GM03348 (cell line): ENCODE results near the gene FNIP2.

ENCODE experiments used
- DNase-seq: peaks from one replicate; pipeline ENCODE4 v3.0.0; 2012; ENCODE audit warnings: low spot score

Gene FNIP2

DNA sequence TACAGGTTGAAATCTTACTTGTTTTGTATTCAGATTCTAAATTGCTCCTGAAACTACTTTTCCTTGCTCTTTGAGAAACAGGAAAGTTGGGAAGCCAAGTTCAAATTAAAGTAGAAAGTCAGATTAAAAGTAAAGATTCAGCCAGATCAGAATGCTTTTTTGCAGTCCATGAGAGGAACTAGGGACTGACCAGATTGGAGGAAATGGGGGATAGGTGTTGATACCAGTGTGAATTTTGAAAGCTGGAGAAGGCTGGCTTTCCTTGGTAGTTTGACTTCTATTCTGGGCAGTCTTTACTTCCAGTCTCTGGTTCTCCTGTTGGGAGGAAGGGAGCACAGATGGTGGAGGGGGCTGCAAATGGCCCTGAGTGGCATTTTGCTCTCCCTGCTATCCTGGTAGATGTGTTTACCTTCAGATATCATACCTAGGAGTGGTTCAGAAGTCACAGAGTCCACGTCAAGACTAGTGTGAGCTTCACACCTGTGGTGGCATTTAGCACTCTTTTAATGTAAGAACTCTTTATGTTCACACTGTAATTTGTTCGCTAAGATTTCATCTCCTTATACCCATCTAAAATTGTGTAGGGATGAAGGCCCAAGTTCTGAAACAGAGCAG is 68.8 kb downstream of the FNIP2 start:
- DNase-seq = no peak

DNA sequence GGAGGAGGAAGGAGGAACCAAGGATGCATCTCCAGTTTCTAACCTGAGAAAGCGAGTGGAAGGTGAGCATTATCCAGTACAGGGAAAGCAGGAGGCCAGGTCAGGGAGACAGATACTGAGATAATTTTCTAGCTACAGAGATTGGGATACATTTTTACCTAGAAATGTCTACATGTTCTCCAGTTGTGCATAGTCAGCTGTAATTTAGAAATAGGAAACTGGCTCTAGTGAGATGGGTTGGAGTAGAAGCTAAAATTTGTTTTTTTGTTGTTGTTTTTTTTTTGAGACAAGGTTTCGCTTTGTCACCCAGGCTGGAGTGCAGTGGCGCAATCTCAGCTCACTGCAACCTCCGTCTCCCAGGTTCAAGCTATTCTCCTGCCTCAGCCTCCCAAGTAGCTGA is 71.3 kb downstream of the FNIP2 start:
- DNase-seq = no peak

GRCh38 chr4:158841540-158841939 is 72.7 kb downstream of the FNIP2 start:
- DNase-seq = no peak

- no peak for DNase-seq
Measured at GRCh38 chr4:158845311-158846041, 76.7 kb downstream of the FNIP2 start.

DNA sequence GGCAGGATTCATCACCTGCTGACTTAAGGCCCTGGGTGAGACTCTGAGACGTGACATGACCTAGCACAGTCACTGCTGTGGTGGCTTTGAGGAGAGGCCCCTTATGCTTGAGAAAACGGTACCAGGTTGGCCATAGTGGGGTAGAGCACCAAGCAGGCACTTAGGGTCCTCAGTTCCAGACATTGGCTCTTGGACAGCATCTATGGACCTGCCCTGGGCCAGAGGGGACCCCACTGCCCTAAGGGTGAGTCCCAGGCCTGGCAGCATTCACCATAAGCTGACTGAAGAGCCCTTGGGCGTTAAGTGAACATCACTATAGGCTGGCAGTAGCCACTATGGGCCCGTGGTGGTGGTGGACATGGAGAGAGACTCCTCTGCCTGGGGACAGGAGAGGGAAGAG is 78.7 kb downstream of the FNIP2 start:
- no peak for DNase-seq

DNA sequence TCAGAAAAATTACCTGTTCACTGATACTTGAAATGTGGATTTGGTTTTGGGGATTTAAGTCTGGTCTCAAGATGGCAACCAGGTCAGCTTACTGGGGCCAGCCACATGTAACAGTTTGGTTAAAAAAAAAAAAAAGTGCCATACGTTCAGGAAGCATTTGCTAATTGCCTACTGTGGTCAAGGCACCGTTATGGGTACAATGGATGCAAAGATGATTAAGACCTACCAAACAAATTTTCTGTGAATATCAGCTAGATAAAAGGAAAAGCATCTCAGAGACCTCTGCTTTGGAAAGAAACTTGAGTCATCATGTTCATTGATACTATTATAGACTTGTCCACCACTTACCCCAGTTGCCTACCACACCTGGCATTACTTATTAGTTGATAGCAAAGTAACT is 80.9 kb downstream of the FNIP2 start:
- DNase-seq = no peak

DNA sequence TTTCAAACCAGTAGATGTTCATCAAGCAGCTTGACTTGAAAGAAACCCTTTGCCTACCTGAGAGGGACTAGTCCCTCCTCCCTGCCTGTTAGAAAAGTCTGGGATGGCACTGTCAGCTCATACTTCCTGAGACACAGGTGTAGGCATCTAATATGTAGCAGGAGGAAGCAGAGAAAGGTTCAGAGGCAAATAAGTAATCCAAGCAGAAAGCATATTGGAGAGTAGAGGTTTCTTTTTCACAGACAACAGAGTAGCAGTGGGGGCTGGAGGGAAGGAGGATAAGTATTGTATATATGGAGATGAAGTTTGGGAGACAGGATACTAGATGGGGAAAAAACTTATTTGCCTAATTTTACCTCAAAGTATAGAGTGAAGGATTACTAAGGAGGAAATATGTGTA is 81.5 kb downstream of the FNIP2 start:
- no peak for DNase-seq

GRCh38 chr4:158850800-158851644 is 82.2 kb downstream of the FNIP2 start:
- DNase-seq = peak; percentile 45

GRCh38 chr4:158854236-158854635 is 85.4 kb downstream of the FNIP2 start:
- no peak for DNase-seq

DNA sequence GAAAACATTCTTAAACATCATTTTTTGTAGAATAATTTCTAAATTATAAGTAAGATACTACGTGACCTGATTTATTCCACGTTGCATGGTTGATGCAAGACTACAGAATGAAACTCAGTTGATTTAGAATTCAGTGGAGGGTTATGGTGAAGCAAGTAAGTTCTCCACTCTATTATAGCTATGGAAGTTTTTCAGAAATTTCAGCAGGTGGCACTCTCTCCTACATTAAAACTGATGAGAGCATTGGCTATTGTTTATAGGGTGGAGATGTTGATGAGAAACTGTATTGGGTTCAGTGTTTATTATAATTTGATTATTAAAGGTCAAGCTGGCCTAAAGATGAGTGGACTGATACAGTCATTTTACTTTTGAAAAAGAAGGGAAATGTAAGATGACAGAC is 88.0 kb downstream of the FNIP2 start:
- peak; percentile 47 for DNase-seq

- no peak for DNase-seq
Measured at GRCh38 chr4:158857951-158858350, 89.1 kb downstream of the FNIP2 start.

DNA sequence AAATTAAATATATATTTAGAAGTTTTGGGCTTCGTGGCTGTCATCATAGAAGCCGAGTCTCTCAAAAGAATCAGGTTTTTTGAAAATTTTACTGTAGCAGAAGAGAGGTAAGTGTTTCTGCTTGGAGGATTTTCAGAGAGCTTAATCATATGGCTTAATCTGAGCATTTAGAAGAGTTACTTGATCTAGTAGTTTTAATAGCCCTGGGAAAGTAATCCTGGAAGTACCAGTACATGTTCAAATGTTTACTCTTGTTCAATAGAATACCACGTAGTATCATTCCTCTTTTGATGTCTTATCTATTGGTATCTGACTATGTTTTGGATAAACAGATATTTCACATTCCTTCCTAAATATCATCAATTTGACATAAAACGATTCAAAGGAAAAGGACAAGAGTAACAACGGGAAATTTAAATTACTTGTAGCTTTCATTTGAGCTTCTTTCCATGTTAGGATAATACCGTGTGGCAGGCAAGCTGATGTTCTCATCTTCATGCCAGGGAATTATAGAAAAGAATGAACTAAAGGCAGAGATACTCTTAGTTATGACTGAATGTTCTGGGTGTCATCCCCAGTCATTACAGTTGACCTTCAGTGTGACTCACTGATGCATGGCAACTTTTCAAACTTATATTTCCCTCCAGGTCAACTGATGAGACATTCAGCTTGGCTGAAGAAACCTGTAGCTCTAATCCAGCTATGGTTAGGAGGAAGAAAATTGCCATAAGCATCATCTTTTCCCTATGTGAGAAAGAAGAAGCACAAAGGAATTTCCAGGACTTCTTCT is 89.8 kb downstream of the FNIP2 start:
- DNase-seq = peak; percentile 43

DNA sequence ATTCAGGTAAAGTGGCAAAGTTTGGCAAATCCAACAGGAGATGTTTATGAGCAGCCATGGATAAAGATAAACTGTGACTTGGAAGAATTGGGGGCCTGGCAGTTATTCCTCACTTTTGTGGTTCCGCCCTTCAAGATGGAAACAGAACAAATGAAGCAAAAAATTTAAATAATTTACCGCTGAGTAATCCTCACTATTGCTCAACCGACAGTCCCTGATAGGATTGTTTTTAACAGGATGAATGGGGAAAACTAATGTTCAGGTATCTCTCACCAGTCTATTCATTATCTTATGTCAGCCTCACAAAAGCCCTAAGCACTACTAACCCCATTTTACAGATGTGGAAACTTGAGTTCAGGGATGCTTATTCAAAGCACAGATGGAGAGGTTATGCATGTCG is 90.8 kb downstream of the FNIP2 start:
- no peak for DNase-seq

GRCh38 chr4:158860856-158861255 is 92.0 kb downstream of the FNIP2 start:
- no peak for DNase-seq

DNA sequence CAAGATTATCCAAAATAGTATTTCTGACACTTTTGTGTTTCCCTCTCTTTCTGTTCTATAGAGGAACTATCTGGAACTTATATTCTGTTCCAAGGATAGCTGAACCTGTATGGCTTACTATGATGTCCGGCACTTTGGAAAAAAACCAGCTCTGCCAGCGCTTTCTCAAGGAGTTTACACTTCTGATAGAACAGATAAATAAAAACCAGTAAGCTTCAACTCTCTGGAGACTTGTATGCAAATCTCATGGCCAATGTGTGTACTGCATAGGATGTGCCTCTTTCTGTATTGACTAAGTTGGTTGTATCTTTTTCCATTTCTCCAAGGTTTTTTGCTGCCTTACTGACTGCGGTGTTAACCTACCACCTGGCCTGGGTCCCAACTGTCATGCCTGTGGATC is 92.5 kb downstream of the FNIP2 start:
- no peak for DNase-seq

DNA sequence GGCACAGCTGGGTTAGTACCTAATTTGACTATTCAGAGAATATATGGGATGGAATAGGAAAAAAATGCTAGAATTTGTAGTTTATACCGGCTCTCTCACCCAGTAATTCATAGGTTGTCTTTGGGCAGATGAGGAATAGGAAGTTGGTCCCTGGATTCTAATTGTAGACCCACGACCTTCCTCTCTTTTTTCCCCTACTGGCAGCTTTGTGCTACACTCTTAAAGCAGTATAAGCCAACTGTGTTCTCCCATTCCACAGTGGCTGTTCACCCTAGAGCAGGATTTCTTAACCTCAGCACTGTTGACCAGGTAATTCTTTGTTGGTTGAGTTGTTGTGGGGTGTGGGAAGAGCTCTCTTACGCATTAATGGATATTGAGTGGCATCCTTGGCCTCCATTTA is 92.9 kb downstream of the FNIP2 start:
- no peak for DNase-seq

DNA sequence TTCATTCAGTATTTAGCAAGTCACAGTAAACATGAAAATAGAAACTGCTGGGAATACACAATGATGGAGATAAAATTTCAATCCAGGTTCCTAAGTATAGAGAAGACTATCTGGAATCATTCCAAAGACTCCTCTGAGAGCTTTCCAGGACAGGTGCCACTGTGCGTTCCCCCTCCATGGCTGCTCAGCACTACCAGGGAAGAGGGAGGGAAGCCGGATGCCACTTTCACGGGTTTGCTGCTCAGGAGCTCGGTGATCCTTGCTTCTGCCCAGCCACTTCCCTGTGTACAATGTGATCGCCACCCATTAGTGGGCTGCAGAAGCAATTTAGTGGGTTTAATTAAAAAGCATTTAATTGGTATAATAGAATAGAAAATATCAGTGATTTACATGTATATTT is 94.5 kb downstream of the FNIP2 start:
- DNase-seq = no peak

DNA sequence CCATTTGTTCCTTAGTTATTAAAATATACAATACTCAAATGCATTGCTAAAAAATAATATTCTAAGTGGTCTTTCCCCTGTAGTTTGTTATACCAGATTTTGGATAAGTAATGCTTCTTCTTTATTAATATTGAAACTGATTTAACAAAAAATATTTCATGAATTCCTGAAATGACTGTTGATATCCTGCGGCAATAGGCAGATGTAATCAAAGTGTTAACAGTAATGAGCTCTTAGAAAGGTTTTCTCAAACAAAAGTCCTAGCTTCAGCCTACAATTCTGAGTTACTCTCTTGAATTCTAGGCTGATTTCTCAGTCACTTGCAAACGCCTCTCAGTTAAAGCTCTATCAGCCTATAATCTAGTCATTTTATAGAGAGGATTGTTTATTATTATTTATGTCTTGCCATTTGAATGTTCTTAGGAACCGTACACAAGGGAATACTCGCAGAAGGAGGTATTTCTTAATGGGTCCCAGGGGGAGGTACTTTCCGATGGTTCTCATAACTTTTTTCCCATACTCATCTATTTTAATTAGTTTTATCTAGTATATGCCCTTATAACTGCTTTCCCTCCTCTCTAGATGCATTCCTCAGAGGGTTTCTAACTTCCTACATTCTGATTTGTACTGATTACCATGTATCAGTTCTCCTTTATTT is 96.8 kb downstream of the FNIP2 start:
- DNase-seq = no peak

DNA sequence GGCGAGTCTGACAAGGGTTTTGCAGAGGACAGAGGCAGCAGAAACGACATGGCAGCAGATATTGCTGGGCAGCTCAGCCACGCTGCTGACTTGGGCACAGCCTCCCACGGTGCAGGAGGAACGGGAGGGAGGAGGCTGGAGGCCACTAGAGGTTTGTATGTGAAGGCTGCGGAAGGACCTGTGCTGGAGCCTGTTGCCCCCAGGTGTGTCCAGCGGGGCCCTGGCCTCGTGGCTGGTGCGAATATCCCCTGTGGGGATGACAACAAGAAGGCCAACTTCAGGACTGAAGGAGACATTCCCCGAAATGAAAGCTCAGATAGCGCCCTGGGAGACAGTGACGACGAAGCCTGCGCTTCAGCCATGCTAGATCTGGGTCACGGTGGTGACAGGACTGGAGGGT is 100.2 kb downstream of the FNIP2 start:
- no peak for DNase-seq

- DNase-seq = no peak
Measured at GRCh38 chr4:158869761-158870160, 100.9 kb downstream of the FNIP2 start.

DNA sequence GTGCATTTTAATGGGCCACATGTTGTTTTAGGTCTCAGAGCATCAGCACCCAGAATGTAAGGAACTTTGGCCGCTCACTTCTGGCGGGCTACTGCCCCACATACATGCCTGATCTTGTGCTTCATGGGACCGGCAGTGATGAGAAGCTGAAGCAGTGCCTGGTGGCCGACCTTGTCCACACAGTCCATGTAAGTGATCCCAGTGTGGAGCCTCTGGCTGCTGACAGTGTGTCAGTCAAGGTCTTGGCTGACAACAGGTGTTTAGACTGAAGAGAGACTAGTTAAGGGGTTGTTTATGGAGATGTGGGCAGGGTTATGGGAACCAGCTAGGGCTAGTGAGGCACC is 101.4 kb downstream of the FNIP2 start:
- no peak for DNase-seq
